Skeletal muscle tissue (tissue), 4 donors: ENCODE results near the gene TMIE. TPM values are rescaled to one million over a fixed set of nuclear protein-coding genes. Genes with fewer than 3 reads are reported as not detected.
A peak's percentile ranks its signal among the peaks of the same experiment; 100 is the strongest.

ENCODE experiments used
- H3K27ac ChIP-seq: one replicate; pipeline ENCODE4 v1.7.0; 2013; ENCODE audit warnings: mild to moderate bottlenecking, low read depth, low read length, inconsistent platforms
- H3K27me3 ChIP-seq, 3 donors: one replicate each; pipeline ENCODE4 v1.7.0; 2013; ENCODE audit warnings: low read length in 3 of 3; ENCODE audit not compliant: control insufficient read depth in 3 of 3, insufficient read depth in 3 of 3
- H3K36me3 ChIP-seq, 3 donors: one replicate each; pipeline ENCODE4 v1.7.0; 2013; ENCODE audit warnings: low read length in 3 of 3; ENCODE audit not compliant: control insufficient read depth in 3 of 3, insufficient read depth in 3 of 3
- H3K4me1 ChIP-seq, 3 donors: one replicate each; pipeline ENCODE4 v1.7.0; 2013; ENCODE audit warnings: low read length in 3 of 3, mild to moderate bottlenecking in 3 of 3; ENCODE audit not compliant: control insufficient read depth in 3 of 3, insufficient read depth in 3 of 3
- H3K4me3 ChIP-seq, 3 donors: one replicate each; pipeline ENCODE4 v1.7.0; 2013; ENCODE audit warnings: low read length in 3 of 3
- H3K9ac ChIP-seq, 3 donors: one replicate each; pipeline ENCODE4 v1.7.0; 2013; ENCODE audit warnings: low read length in 3 of 3, mild to moderate bottlenecking in 3 of 3, moderate library complexity in 2 of 3, low read depth in 1 of 3
- H3K9me3 ChIP-seq, 3 donors: one replicate each; pipeline ENCODE4 v1.7.0; 2013; ENCODE audit warnings: low read length in 3 of 3; ENCODE audit not compliant: control insufficient read depth in 3 of 3
- total RNA-seq: library from RNA; depleted of rRNA; stranded (reverse); fragments of >200 nt; gene quantifications from one replicate; pipeline ENCODE4 v1.2.3, GENCODE V29; 2014
- donor health status: Osteomylitis.

TMIE gene
- total RNA-seq, 1 donor from 2014 or later: 1.0 TPM

- Histone ChIP-seq H3K36me3 (no peaks in the 10 kb centered on the region), H3K4me1 (peaks cover 32 to 49% (median 45%) of the 10 kb centered on the region in 3 donors), H3K27me3 (no peaks in the 10 kb centered on the region), H3K27ac (no peak overlapping the region), H3K9me3 (no peaks in the 10 kb centered on the region), H3K9ac (peak overlapping the region in 1 of 3 donors; percentile 16), H3K4me3 (no peak overlapping the region)
These were observed 6.4 kb downstream of the TMIE start for GRCh38 chr3:46707601-46708011.

GRCh38 chr3:46708401-46709156 is 7.4 kb downstream of the TMIE start:
- Histone ChIP-seq H3K4me3 (no peak overlapping the region), H3K27me3 (no peaks in the 10 kb centered on the region), H3K4me1 (peaks cover 26 to 42% (median 41%) of the 10 kb centered on the region in 3 donors), H3K27ac (no peak overlapping the region), H3K36me3 (no peaks in the 10 kb centered on the region), H3K9ac (no peak overlapping the region), H3K9me3 (no peaks in the 10 kb centered on the region)

- H3K27ac ChIP-seq: no peak overlapping the region
- no peaks in the 10 kb centered on the region for H3K27me3 ChIP-seq
- H3K9me3 ChIP-seq: no peaks in the 10 kb centered on the region
- H3K9ac ChIP-seq: no peak overlapping the region
- H3K36me3 ChIP-seq: no peaks in the 10 kb centered on the region
- peaks cover 26 to 42% (median 41%) of the 10 kb centered on the region in 3 donors for H3K4me1 ChIP-seq
- H3K4me3 ChIP-seq: no peak overlapping the region
These were observed 8.0 kb downstream of the TMIE start for GRCh38 chr3:46709157-46709654.

DNA sequence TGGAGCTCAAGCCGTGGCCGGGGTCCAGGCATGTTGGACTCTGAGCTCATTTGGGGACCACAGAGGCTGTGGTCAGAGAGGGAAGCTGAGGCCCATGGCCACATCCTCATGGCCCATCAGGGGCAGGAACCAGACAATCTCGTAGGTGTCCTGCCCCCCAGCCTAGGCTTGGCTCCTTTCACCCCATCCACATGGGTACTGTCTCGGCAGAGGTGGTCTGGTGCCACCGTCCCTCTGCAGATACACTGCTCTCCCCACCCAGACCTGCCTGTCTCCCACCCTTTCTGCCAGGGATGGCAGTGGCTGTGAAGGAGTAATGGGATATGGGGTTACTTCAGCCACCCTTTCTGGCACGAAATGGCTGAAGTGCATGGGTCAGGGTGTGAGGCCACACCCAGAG is 8.5 kb downstream of the TMIE start:
- no peaks in the 10 kb centered on the region for H3K9me3 ChIP-seq
- peaks cover 26 to 42% (median 39%) of the 10 kb centered on the region in 3 donors for H3K4me1 ChIP-seq

DNA sequence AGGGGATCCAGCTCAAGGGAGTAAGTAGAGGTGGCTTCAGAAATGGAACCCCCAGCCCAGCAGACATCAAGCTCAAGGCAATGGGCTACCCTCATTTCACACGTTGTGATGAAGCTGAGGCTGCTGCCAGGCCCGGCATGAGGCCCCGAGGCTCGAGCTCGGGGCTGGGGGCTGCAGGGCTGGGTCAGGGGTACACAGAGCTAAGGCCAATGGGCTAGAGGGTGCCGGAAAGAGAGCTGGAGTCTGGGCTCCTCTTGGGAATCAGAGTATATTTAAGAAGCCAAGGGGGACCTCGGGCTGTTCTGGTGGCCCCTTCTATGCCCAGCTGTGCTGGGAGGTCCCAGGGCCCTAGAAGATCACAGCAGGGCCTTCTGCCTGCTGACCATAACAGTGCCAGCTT is 9.0 kb downstream of the TMIE start:
- no peak overlapping the region for H3K9ac ChIP-seq
- no peaks in the 10 kb centered on the region for H3K27me3 ChIP-seq
- peaks cover 24 to 42% (median 34%) of the 10 kb centered on the region in 3 donors for H3K4me1 ChIP-seq
- no peak overlapping the region for H3K27ac ChIP-seq
- H3K36me3 ChIP-seq: no peaks in the 10 kb centered on the region
- H3K4me3 ChIP-seq: no peak overlapping the region
- H3K9me3 ChIP-seq: no peaks in the 10 kb centered on the region

More for the DNA sequence above, 8.5 kb downstream of the TMIE start:
- H3K27ac ChIP-seq: no peak overlapping the region
- no peak overlapping the region for H3K9ac ChIP-seq
- H3K27me3 ChIP-seq: no peaks in the 10 kb centered on the region
- H3K36me3 ChIP-seq: no peaks in the 10 kb centered on the region
- no peak overlapping the region for H3K4me3 ChIP-seq

- Histone ChIP-seq H3K9ac (peak overlapping the region in 1 of 3 donors; percentile 1), H3K27me3 (peaks cover 0 to 4% (median 0%) of the 10 kb centered on the region in 3 donors), H3K36me3 (no peaks in the 10 kb centered on the region), H3K4me3 (no peak overlapping the region), H3K9me3 (no peaks in the 10 kb centered on the region), H3K27ac (no peak overlapping the region), H3K4me1 (peaks cover 19 to 38% (median 29%) of the 10 kb centered on the region in 3 donors)
These were observed 9.6 kb downstream of the TMIE start for GRCh38 chr3:46710671-46711295.

- no peak overlapping the region for H3K27ac ChIP-seq
- H3K9ac ChIP-seq: peak overlapping the region in 1 of 3 donors; percentile 25
- peaks cover 19 to 33% (median 26%) of the 10 kb centered on the region in 3 donors for H3K4me1 ChIP-seq
- no peaks in the 10 kb centered on the region for H3K9me3 ChIP-seq
- no peaks in the 10 kb centered on the region for H3K36me3 ChIP-seq
- H3K27me3 ChIP-seq: peaks cover 0 to 4% (median 0%) of the 10 kb centered on the region in 3 donors
- no peak overlapping the region for H3K4me3 ChIP-seq
These were observed 10.1 kb downstream of the TMIE start for GRCh38 chr3:46711305-46711704.

DNA sequence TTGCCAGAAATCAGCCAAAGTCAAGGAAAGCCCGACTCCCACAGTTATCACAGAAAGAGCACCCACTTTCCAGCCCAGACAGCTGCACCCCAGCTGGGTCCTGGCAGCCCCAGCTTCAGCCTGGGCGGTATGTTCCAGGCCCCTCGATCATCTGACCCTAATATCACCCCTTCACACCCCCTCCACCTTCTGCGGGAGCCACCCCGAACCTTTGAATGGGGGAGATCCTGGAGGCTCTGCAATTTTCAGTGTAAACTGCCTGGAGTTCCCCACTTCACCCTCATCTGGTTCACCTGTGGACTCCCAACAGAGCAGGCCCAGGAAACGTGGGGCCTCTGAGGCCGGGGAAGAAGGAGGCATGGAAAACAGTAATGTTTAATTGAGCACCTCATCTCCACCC is 10.6 kb downstream of the TMIE start:
- Histone ChIP-seq H3K9me3 (no peaks in the 10 kb centered on the region), H3K9ac (peak overlapping the region in 1 of 3 donors; percentile 25), H3K27ac (no peak overlapping the region), H3K36me3 (no peaks in the 10 kb centered on the region), H3K4me3 (no peak overlapping the region), H3K4me1 (peaks cover 19 to 31% (median 26%) of the 10 kb centered on the region in 3 donors), H3K27me3 (peaks cover 0 to 4% (median 0%) of the 10 kb centered on the region in 3 donors)

- Histone ChIP-seq H3K27me3 (peaks cover 0 to 5% (median 2%) of the 10 kb centered on the region in 3 donors), H3K9ac (no peak overlapping the region), H3K4me3 (no peak overlapping the region), H3K9me3 (no peaks in the 10 kb centered on the region), H3K36me3 (no peaks in the 10 kb centered on the region), H3K27ac (no peak overlapping the region), H3K4me1 (peaks cover 17 to 27% (median 24%) of the 10 kb centered on the region in 3 donors)
These were observed 11.2 kb downstream of the TMIE start for GRCh38 chr3:46712191-46713049.
